Measurements from ENCODE around the gene CSAD.

DNA sequence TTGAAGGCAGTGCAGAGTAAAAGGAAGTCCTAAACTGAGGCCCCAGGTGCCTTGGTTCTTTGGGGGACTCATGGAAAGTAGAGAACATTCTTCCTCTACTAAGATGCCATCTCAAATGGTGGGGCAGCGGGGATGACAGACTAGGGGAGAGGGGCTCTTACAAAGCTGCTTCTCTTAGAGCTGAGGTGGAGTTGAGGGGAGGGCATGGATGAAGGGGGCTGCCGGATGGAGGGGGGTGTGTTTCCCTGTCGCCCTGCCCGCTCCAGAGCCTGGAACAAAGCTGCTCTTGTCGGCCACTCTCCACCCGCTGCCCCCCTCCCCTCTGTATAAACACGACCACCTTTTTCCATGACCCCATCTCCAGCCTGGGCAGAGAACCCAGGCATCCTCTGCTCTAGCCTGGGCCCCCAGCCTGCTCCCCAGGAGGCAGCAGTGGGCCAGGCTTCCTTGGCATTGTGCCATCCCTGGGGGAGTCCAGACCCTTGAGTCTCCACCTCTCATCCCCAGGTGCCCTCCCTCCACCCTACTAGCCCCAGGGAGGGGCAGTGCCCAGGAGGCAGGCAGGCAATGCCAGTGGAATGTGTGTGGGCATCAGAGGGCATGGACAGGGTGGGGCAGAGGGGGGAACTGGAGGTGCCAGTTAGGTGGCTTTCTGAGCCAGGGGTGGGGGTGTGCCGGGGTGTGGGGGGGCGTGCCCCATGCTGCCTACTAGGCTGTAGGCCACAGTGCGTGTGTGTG is 49.6 kb upstream of the CSAD start:
- TF ChIP-seq, protein P1, sequence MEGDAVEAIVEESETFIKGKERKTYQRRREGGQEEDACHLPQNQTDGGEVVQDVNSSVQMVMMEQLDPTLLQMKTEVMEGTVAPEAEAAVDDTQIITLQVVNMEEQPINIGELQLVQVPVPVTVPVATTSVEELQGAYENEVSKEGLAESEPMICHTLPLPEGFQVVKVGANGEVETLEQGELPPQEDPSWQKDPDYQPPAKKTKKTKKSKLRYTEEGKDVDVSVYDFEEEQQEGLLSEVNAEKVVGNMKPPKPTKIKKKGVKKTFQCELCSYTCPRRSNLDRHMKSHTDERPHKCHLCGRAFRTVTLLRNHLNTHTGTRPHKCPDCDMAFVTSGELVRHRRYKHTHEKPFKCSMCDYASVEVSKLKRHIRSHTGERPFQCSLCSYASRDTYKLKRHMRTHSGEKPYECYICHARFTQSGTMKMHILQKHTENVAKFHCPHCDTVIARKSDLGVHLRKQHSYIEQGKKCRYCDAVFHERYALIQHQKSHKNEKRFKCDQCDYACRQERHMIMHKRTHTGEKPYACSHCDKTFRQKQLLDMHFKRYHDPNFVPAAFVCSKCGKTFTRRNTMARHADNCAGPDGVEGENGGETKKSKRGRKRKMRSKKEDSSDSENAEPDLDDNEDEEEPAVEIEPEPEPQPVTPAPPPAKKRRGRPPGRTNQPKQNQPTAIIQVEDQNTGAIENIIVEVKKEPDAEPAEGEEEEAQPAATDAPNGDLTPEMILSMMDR (IDR thresholded peaks at IDR 0.05 in 8 of 11, conservative IDR thresholded peaks at IDR 0.05 in 3 of 11), result no peak
- no peak for TF ChIP-seq POLR2AphosphoS5 (IDR thresholded peaks at IDR 0.05)
- TF ChIP-seq POLR2A (IDR thresholded peaks at IDR 0.05), result no peak
